Caco-2 (cell line): ENCODE data around the gene ABI3BP. TPM values are rescaled to one million over a fixed set of nuclear protein-coding genes. Genes with fewer than 3 reads are reported as not detected.

Experiments
- BruUV-seq: library from RNA; stranded (reverse); fragments of 400-500 nt; replicated peaks from 2 replicates; lab custom pipeline; 2021; lab: Mats Ljungman, UMichigan
- CTCF ChIA-PET: fragments of 300-600 bp; sonication (Branson Sonifier 250); formaldehyde crosslinking; loops from one replicate; lab custom pipeline; 2022; ENCODE audit warnings: antibody characterized with exemption; lab: Charles Lee
- POLR2A ChIA-PET: fragments of 300-600 bp; sonication (Branson Sonifier 250); formaldehyde crosslinking; loops from one replicate; lab custom pipeline; 2022; ENCODE audit warnings: antibody characterized with exemption; lab: Charles Lee
- DNase-seq, 2 experiments: peaks; one replicate each; pipeline versions ENCODE4 v3.0.0 to v3.0.0-alpha.2; 2020 to 2022
- H3K27me3 ChIP-seq: replicated peaks from 2 replicates; pipeline ENCODE4 v1.6.0; 2011; ENCODE audit warnings: low read length; ENCODE audit not compliant: control insufficient read depth, insufficient read depth
- H3K36me3 ChIP-seq: 2 replicates; pipeline ENCODE4 v1.5.1; 2011; ENCODE audit warnings: low read length; ENCODE audit not compliant: control insufficient read depth, insufficient read depth
- H3K4me1 ChIP-seq: fragments of 250-450 bp; sonication (Bioruptor Pico); 2 replicates; pipeline ENCODE4 v1.5.1; 2020; ENCODE audit warnings: mild to moderate bottlenecking
- H3K4me3 ChIP-seq: 2 replicates; pipeline ENCODE4 v1.5.1; 2011; ENCODE audit warnings: low read depth, mild to moderate bottlenecking, control low read depth, low read length
- H3K9me3 ChIP-seq: fragments of 250-450 bp; sonication (Bioruptor Pico); 2 replicates; pipeline ENCODE4 v1.5.1; 2020; ENCODE audit warnings: mild to moderate bottlenecking, moderate library complexity
- H3K27ac Mint-ChIP-seq: one replicate; pipeline ENCODE4 v1.8.0; 2022; ENCODE audit warnings: mixed read lengths; ENCODE audit not compliant: unreplicated experiment
- H3K27me3 Mint-ChIP-seq: one replicate; pipeline ENCODE4 v1.8.0; 2022; ENCODE audit warnings: mixed read lengths; ENCODE audit not compliant: insufficient read depth, unreplicated experiment
- H3K36me3 Mint-ChIP-seq: one replicate; pipeline ENCODE4 v1.8.0; 2022; ENCODE audit warnings: mild to moderate bottlenecking, mixed read lengths; ENCODE audit not compliant: insufficient read depth, unreplicated experiment
- H3K4me1 Mint-ChIP-seq: one replicate; pipeline ENCODE4 v1.8.0; 2022; ENCODE audit warnings: low read depth, mixed read lengths; ENCODE audit not compliant: unreplicated experiment
- H3K4me3 Mint-ChIP-seq: one replicate; pipeline ENCODE4 v1.8.0; 2022; ENCODE audit warnings: mild to moderate bottlenecking, moderate library complexity, mixed read lengths; ENCODE audit not compliant: unreplicated experiment
- H3K9me3 Mint-ChIP-seq: one replicate; pipeline ENCODE4 v1.8.0; 2022; ENCODE audit warnings: mixed read lengths; ENCODE audit not compliant: unreplicated experiment
- CTCF ChIP-seq, 2 experiments: fragments of 200-600 bp in 1 of 2; IDR thresholded peaks; 1 replicate in 1 of 2; 2 replicates in 1 of 2; pipeline versions ENCODE4 v1.5.1 to v1.8.0; 2011 to 2022; ENCODE audit warnings: antibody characterized with exemption in 1 of 2, control low read depth in 1 of 2, inconsistent platforms in 1 of 2, low read depth in 1 of 2, low read length in 1 of 2, mild to moderate bottlenecking in 1 of 2, moderate library complexity in 1 of 2; ENCODE audit not compliant: insufficient read depth in 1 of 2, severe bottlenecking in 1 of 2, unreplicated experiment in 1 of 2
- intact Hi-C: fragments of 100-400 bp; cut with micrococcal nuclease; formaldehyde crosslinking; loops from one replicate; pipeline ENCODE4 v1.10.0; 2022; ENCODE audit not compliant: unreplicated experiment
- total RNA-seq: library from RNA; stranded (reverse); gene quantifications from 2 replicates; pipeline ENCODE4 v1.2.3, GENCODE V29; 2022

ABI3BP gene
- total RNA-seq, 1 experiment from 2014 or later = not detected

DNA sequence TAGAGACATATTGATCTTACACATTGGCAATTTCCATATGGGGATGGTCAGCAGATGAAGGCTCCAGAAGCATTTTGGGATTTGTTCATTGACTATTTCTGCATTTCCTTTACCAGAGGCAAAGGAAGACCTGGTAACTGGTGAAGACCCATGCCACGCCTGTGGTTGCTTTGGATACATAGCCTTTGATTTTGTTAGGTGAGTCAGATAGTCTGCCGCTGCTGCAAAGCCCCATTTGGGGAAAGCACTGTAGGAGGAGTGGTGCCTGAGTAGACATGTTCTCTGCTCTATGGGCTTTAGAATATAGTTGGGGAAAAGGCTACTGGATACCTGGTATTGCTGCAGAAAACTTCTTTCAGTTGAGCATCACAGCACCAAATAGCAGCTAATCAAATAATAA is 227.2 kb downstream of the ABI3BP start:
- intact Hi-C loops = no loop called here
- Histone ChIP-seq H3K9me3 (no peaks in the 10 kb centered on the region), H3K36me3 (no peaks in the 10 kb centered on the region), H3K4me1 (no peaks in the 10 kb centered on the region), H3K27me3 (no peaks in the 10 kb centered on the region; the same call in 1 of the 2 replicates), H3K4me3 (no peak overlapping the region)
- no peak for TF ChIP-seq CTCF (IDR thresholded peaks at IDR 0.05; ENCODE audit: insufficient read depth in 1 of 2, low read depth in 1 of 2, low read length in 1 of 2, severe bottlenecking in 1 of 2, unreplicated experiment in 1 of 2)
- ChIA-PET CTCF (no interaction called here), POLR2A (no interaction called here)
- no peak overlapping the region for H3K4me3 Mint-ChIP-seq
- no peaks in the 10 kb centered on the region for H3K36me3 Mint-ChIP-seq
- no TSS peak for BruUV-seq
- no peak overlapping the region for H3K27ac Mint-ChIP-seq
- peaks cover 4% of the 10 kb centered on the region for H3K27me3 Mint-ChIP-seq
- no peaks in the 10 kb centered on the region for H3K9me3 Mint-ChIP-seq
- no peak for DNase-seq
- no peaks in the 10 kb centered on the region for H3K4me1 Mint-ChIP-seq

DNA sequence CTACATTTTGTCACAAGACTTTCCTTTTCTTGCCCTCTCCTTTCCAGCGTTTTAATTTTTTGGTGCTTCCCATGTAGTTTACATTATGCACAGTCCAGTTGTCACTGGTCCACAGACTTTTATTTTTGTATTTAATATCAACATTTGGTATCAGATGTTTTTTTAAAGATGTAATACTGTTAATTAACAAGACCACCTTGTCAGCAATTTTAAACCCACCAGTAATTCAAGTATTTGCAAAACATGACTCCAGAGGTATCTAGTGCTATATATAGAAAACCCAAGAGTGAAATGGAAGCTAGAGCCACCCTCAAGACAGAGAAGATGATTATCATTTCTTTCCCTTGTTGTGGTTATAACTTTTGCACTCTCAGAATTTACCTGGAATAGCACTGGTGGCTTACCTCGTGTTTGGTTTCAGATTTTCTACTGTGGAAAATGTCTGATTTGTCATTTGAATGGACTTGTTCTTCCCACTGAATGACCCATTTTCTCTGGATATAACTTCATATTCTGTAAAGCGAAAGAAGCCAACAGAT is 227.7 kb downstream of the ABI3BP start:
- no peak for DNase-seq
- Histone ChIP-seq H3K4me3 (no peak overlapping the region), H3K9me3 (no peaks in the 10 kb centered on the region), H3K36me3 (no peaks in the 10 kb centered on the region), H3K27me3 (no peaks in the 10 kb centered on the region; the same call in 1 of the 2 replicates), H3K4me1 (no peaks in the 10 kb centered on the region)
- no peak overlapping the region for H3K4me3 Mint-ChIP-seq
- BruUV-seq = no TSS peak
- H3K36me3 Mint-ChIP-seq = no peaks in the 10 kb centered on the region
- H3K27me3 Mint-ChIP-seq = peaks cover 4% of the 10 kb centered on the region
- POLR2A ChIA-PET = no interaction called here
- no peak for TF ChIP-seq CTCF (IDR thresholded peaks at IDR 0.05; ENCODE audit: insufficient read depth in 1 of 2, low read depth in 1 of 2, low read length in 1 of 2, severe bottlenecking in 1 of 2, unreplicated experiment in 1 of 2)
- intact Hi-C loops = no loop called here
- H3K4me1 Mint-ChIP-seq = no peaks in the 10 kb centered on the region
- H3K9me3 Mint-ChIP-seq = no peaks in the 10 kb centered on the region
- no peak overlapping the region for H3K27ac Mint-ChIP-seq
- CTCF ChIA-PET = no interaction called here

- H3K36me3 Mint-ChIP-seq = peaks cover 12% of the 10 kb centered on the region
Measured at GRCh38 chr3:100761951-100762350, 231.3 kb downstream of the ABI3BP start.

More at GRCh38 chr3:100761951-100762350, 231.3 kb downstream of the ABI3BP start:
- Histone ChIP-seq H3K36me3 (no peaks in the 10 kb centered on the region), H3K27me3 (no peaks in the 10 kb centered on the region), H3K9me3 (no peaks in the 10 kb centered on the region), H3K4me1 (no peaks in the 10 kb centered on the region), H3K4me3 (no peak overlapping the region)
- no peak for TF ChIP-seq CTCF (IDR thresholded peaks at IDR 0.05; ENCODE audit: insufficient read depth in 1 of 2, low read depth in 1 of 2, low read length in 1 of 2, severe bottlenecking in 1 of 2, unreplicated experiment in 1 of 2)
- H3K4me1 Mint-ChIP-seq = no peaks in the 10 kb centered on the region
- DNase-seq = no peak
- peaks cover 4% of the 10 kb centered on the region for H3K27me3 Mint-ChIP-seq
- no peak overlapping the region for H3K4me3 Mint-ChIP-seq
- no TSS peak for BruUV-seq
- POLR2A ChIA-PET = no interaction called here
- H3K27ac Mint-ChIP-seq = no peak overlapping the region
- intact Hi-C loops = no loop called here
- no peaks in the 10 kb centered on the region for H3K9me3 Mint-ChIP-seq
- CTCF ChIA-PET = interaction anchor here (1.2 to 1.5 kb wide), 2 partner anchors 159 to 299 kb away, joined by 4 to 7 read pairs; no protein-coding TSS in a partner anchor
